ENCODE results near the gene STX10.
A peak's percentile ranks its signal among the peaks of the same experiment; 100 is the strongest.

The STX10 gene

GRCh38 chr19:13100031-13100588 lies 50.1 kb downstream of the STX10 start:
- DNase-seq (ENCODE audit: low read depth) = no peak

- no peak for DNase-seq (ENCODE audit: low read depth)
These were observed 50.8 kb downstream of the STX10 start for GRCh38 chr19:13099073-13099999.

GRCh38 chr19:13098277-13099072 lies 51.7 kb downstream of the STX10 start:
- DNase-seq (ENCODE audit: low read depth) = peak; percentile 20

GRCh38 chr19:13097463-13098258 lies 52.5 kb downstream of the STX10 start:
- no peak for DNase-seq (ENCODE audit: low read depth)

- DNase-seq (ENCODE audit: low read depth) = no peak
These were observed 53.1 kb downstream of the STX10 start for GRCh38 chr19:13097033-13097462.

DNA sequence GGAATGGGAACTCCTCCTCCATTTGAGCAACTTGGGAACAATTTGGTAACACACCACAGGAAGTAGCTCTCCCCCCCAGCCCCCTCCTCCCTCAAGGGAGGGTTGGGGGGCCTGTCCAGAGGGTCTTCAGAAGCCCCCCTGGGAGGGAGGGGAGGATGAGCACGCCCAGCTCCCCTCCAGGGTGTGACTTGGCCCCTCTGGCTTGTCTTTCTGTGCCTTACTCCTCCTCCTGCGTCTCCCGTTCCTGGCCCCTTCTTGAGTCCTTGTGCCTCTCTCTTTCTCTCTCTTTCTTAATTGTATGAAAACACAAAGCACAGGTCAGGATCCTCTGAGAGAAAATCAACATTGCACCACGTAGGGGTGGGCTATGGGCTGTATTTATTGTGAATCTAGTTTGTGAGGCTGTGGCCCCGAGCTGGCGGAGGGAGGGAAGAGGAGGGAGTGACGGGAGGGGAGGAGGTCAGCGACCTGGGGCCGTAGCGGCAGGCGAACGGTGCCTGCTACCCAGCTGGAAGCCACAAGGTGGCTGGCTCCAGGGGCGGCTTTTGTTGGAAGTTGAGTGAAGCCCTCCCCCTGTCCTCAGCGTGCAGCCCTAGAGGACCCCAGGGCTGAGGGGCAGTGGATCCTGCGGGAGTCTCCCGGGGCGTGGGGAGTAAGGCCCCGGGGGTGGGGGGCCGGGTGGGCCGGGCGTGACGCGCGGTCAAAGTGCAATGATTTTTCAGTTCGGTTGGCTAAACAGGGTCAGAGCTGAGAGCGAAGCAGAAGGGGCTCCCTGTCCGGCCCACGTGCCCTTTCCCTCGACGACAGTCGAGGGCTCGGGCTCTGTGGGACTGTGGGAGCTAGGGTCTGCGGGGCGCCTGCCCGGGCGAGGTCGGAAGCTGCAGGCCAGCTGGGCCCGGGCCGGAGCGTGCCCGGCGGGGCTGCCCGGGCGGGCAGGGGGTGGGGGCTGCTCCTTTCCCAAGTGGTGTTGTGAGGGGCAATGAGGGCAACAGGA lies 53.9 kb downstream of the STX10 start:
- DNase-seq (ENCODE audit: low read depth) = no peak

- DNase-seq (ENCODE audit: low read depth) = no peak
These were observed 54.8 kb downstream of the STX10 start for GRCh38 chr19:13095393-13095784.

DNA sequence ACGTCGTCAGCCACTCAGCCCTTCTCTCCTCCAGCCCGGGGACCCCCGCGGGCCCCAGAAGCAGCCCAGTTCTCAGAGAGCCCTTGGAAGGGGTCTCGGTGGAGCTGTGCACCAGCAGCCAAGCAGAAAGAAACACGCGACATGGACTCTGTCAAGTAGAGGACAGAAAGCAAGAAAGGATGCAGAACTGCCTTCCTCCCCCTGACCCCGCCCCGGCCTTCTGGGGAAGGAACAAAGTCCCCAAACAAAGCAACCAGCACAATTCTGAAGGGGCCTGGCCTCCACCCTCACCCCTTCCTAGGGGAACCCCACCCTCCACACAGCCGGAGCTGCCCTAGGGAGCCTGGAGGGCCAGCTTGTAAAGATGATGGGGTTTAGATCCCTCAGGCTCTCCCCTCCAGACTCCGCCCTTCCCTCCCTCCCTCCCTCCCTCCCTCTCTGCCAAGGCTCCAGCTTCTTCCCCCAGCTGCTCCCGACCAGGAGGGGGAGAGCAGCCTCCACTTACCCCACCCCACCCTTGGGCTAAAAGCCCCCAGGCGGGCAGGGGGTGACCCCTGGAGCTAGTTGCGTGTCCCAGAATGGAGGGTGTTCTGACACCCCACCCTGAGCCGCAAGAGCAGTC lies 55.3 kb downstream of the STX10 start:
- no peak for DNase-seq (ENCODE audit: low read depth)

- DNase-seq (ENCODE audit: low read depth) = no peak
These were observed 56.1 kb downstream of the STX10 start for GRCh38 chr19:13094106-13094504.
